Activated T-cell treated with anti-CD3 and anti-CD28 coated beads, Interleukin-2, amount 50 U/mL, for 72 hours (primary cell): ENCODE data around the gene FOXF1. TPM values are rescaled to one million over a fixed set of nuclear protein-coding genes. Genes with fewer than 3 reads are reported as not detected.

Experiments used
- ATAC-seq, 2 donors: fragments of 150-1000 bp; cut with Tn5 transposase; replicated peaks in 1 of 2; 2 replicates each; pipeline ENCODE4 v1.10.0; 2021; ENCODE audit warnings: moderate library complexity in 2 of 2, mild to moderate bottlenecking in 1 of 2
- DNase-seq, 2 donors: peaks; one replicate each; pipeline ENCODE4 v3.0.0; 2021 to 2022; ENCODE audit warnings: mixed read lengths in 1 of 2
- H3K27ac Mint-ChIP-seq: one replicate; pipeline ENCODE4 v1.8.0; 2022; ENCODE audit warnings: mild to moderate bottlenecking, moderate library complexity, mixed read lengths
- H3K27me3 Mint-ChIP-seq: one replicate; pipeline ENCODE4 v1.8.0; 2022; ENCODE audit warnings: low read depth, mixed read lengths
- H3K36me3 Mint-ChIP-seq, 2 donors: one replicate each; pipeline ENCODE4 v1.8.0; 2022; ENCODE audit warnings: mixed read lengths in 2 of 2, mild to moderate bottlenecking in 1 of 2; ENCODE audit not compliant: insufficient read depth in 2 of 2
- H3K4me1 Mint-ChIP-seq: one replicate; pipeline ENCODE4 v1.8.0; 2022; ENCODE audit warnings: low read depth, mixed read lengths
- H3K4me3 Mint-ChIP-seq, 2 donors: one replicate each; pipeline ENCODE4 v1.8.0; 2022; ENCODE audit warnings: mild to moderate bottlenecking in 2 of 2, mixed read lengths in 2 of 2, moderate library complexity in 2 of 2
- H3K9me3 Mint-ChIP-seq, 2 donors: one replicate each; pipeline ENCODE4 v1.8.0; 2022; ENCODE audit warnings: mixed read lengths in 2 of 2
- total RNA-seq, 2 donors: library from RNA; stranded (reverse); gene quantifications; one replicate each; pipeline ENCODE4 v1.2.3, GENCODE V29; 2022

Gene FOXF1
- total RNA-seq, 2 donors from 2014 or later: not detected

- Mint-ChIP-seq H3K4me3 (no peak overlapping the region), H3K27ac (no peak overlapping the region), H3K36me3 (peaks cover 0 to 2% of the 10 kb centered on the region in 2 donors), H3K4me1 (no peaks in the 10 kb centered on the region), H3K27me3 (peaks cover 81% of the 10 kb centered on the region), H3K9me3 (no peaks in the 10 kb centered on the region)
- DNase-seq (no peak), ATAC-seq (no peak)
Measured at GRCh38 chr16:86495357-86495701, 15.0 kb upstream of the FOXF1 start.

- no peaks in the 10 kb centered on the region for H3K9me3 Mint-ChIP-seq
- H3K4me3 Mint-ChIP-seq: no peak overlapping the region
- H3K4me1 Mint-ChIP-seq: no peaks in the 10 kb centered on the region
- H3K27ac Mint-ChIP-seq: no peak overlapping the region
- H3K27me3 Mint-ChIP-seq: peaks cover 80% of the 10 kb centered on the region
- DNase-seq: no peak
- ATAC-seq: no peak
- peaks cover 0 to 2% of the 10 kb centered on the region in 2 donors for H3K36me3 Mint-ChIP-seq
Measured at GRCh38 chr16:86495756-86496261, 14.5 kb upstream of the FOXF1 start.

- Mint-ChIP-seq H3K27me3 (peaks cover 80% of the 10 kb centered on the region), H3K9me3 (no peaks in the 10 kb centered on the region), H3K36me3 (peaks cover 0 to 2% of the 10 kb centered on the region in 2 donors), H3K4me1 (no peaks in the 10 kb centered on the region), H3K4me3 (no peak overlapping the region), H3K27ac (peak overlapping the region; percentile 77)
- ATAC-seq (no peak), DNase-seq (no peak)
Measured at GRCh38 chr16:86496262-86496928, 13.9 kb upstream of the FOXF1 start.

- Mint-ChIP-seq H3K4me1 (no peaks in the 10 kb centered on the region), H3K4me3 (no peak overlapping the region), H3K27ac (peak overlapping the region; percentile 77), H3K27me3 (peaks cover 82% of the 10 kb centered on the region), H3K36me3 (peaks cover 0 to 2% of the 10 kb centered on the region in 2 donors), H3K9me3 (no peaks in the 10 kb centered on the region)
- DNase-seq (no peak), ATAC-seq (no peak)
Measured at GRCh38 chr16:86496929-86497461, 13.3 kb upstream of the FOXF1 start.

- Mint-ChIP-seq H3K9me3 (no peaks in the 10 kb centered on the region), H3K4me1 (no peaks in the 10 kb centered on the region), H3K27ac (no peak overlapping the region), H3K36me3 (peaks cover 0 to 2% of the 10 kb centered on the region in 2 donors), H3K27me3 (peaks cover 82% of the 10 kb centered on the region), H3K4me3 (no peak overlapping the region)
- ATAC-seq (no peak), DNase-seq (no peak)
Measured at GRCh38 chr16:86497551-86498021, 12.7 kb upstream of the FOXF1 start.

- Mint-ChIP-seq H3K36me3 (peaks cover 0 to 2% of the 10 kb centered on the region in 2 donors), H3K4me3 (no peak overlapping the region), H3K27me3 (peaks cover 84% of the 10 kb centered on the region), H3K27ac (no peak overlapping the region), H3K9me3 (no peaks in the 10 kb centered on the region), H3K4me1 (no peaks in the 10 kb centered on the region)
- ATAC-seq (no peak), DNase-seq (no peak)
Measured at GRCh38 chr16:86498155-86498670, 12.1 kb upstream of the FOXF1 start.

GRCh38 chr16:86498671-86499439 lies 11.5 kb upstream of the FOXF1 start:
- ATAC-seq (no peak), DNase-seq (no peak)
- Mint-ChIP-seq H3K27me3 (peaks cover 86% of the 10 kb centered on the region), H3K36me3 (peaks cover 0 to 2% of the 10 kb centered on the region in 2 donors), H3K4me3 (no peak overlapping the region), H3K4me1 (no peaks in the 10 kb centered on the region), H3K27ac (no peak overlapping the region), H3K9me3 (no peaks in the 10 kb centered on the region)

GRCh38 chr16:86499440-86499786 lies 10.9 kb upstream of the FOXF1 start:
- DNase-seq: no peak
- peaks cover 86% of the 10 kb centered on the region for H3K27me3 Mint-ChIP-seq
- H3K4me3 Mint-ChIP-seq: no peak overlapping the region
- peaks cover 0 to 2% of the 10 kb centered on the region in 2 donors for H3K36me3 Mint-ChIP-seq
- no peaks in the 10 kb centered on the region for H3K9me3 Mint-ChIP-seq
- no peak for ATAC-seq
- no peaks in the 10 kb centered on the region for H3K4me1 Mint-ChIP-seq
- no peak overlapping the region for H3K27ac Mint-ChIP-seq

GRCh38 chr16:86499889-86500707 lies 10.2 kb upstream of the FOXF1 start:
- H3K9me3 Mint-ChIP-seq: no peaks in the 10 kb centered on the region
- H3K36me3 Mint-ChIP-seq: peaks cover 0 to 2% of the 10 kb centered on the region in 2 donors
- H3K27ac Mint-ChIP-seq: no peak overlapping the region
- no peak for ATAC-seq
- DNase-seq: no peak
- H3K27me3 Mint-ChIP-seq: peaks cover 87% of the 10 kb centered on the region
- no peak overlapping the region for H3K4me3 Mint-ChIP-seq
- peaks cover 2% of the 10 kb centered on the region for H3K4me1 Mint-ChIP-seq

- no peak for ATAC-seq
- Mint-ChIP-seq H3K9me3 (no peaks in the 10 kb centered on the region), H3K36me3 (peaks cover 0 to 2% of the 10 kb centered on the region in 2 donors), H3K4me1 (peaks cover 7% of the 10 kb centered on the region), H3K27ac (no peak overlapping the region), H3K4me3 (no peak overlapping the region), H3K27me3 (peaks cover 85% of the 10 kb centered on the region)
- no peak for DNase-seq
Measured at GRCh38 chr16:86500708-86501510, 9.4 kb upstream of the FOXF1 start.

GRCh38 chr16:86501989-86502855 lies 8.1 kb upstream of the FOXF1 start:
- ATAC-seq: no peak
- no peak overlapping the region for H3K27ac Mint-ChIP-seq
- H3K36me3 Mint-ChIP-seq: peaks cover 0 to 2% of the 10 kb centered on the region in 2 donors
- peaks cover 87% of the 10 kb centered on the region for H3K27me3 Mint-ChIP-seq
- H3K4me3 Mint-ChIP-seq: no peak overlapping the region
- H3K9me3 Mint-ChIP-seq: no peaks in the 10 kb centered on the region
- DNase-seq: no peak
- peaks cover 15% of the 10 kb centered on the region for H3K4me1 Mint-ChIP-seq
